Endothelial cell of umbilical vein (primary cell): ENCODE results near the gene DMXL1. TPM values are rescaled to one million over a fixed set of nuclear protein-coding genes. Genes with fewer than 3 reads are reported as not detected.

ENCODE experiments used
- BruUV-seq: library from RNA; stranded (reverse); fragments of 400-500 nt; replicated peaks from 2 replicates; lab custom pipeline; 2021; lab: Mats Ljungman, UMichigan
- CTCF ChIA-PET: fragments of 300-600, 350-600 bp; sonication (Branson Sonifier 250); formaldehyde crosslinking; loops from one replicate; lab custom pipeline; 2021; ENCODE audit warnings: antibody characterized with exemption, inconsistent platforms; lab: Charles Lee
- POLR2A ChIA-PET: fragments of 300-600, 350-600 bp; sonication (Branson Sonifier 250); formaldehyde crosslinking; loops from one replicate; lab custom pipeline; 2021; ENCODE audit warnings: antibody characterized with exemption, inconsistent platforms; lab: Charles Lee
- DNase-seq: peaks from one replicate; pipeline ENCODE4 v3.0.0-alpha.2; 2011; ENCODE audit warnings: low read depth, low spot score
- FAIRE-seq: peaks from 2 replicates; lab custom pipeline; 2011; peaks lifted over from hg19 to GRCh38; lab: Jason Lieb, UNC
- H2AFZ ChIP-seq: 2 replicates; pipeline ENCODE4 v1.6.0; 2012; ENCODE audit warnings: low read depth, low read length, control low read depth, inconsistent platforms
- H3K27ac ChIP-seq: 2 replicates; pipeline ENCODE4 v1.5.1; 2011; ENCODE audit warnings: low read depth, mild to moderate bottlenecking, control low read depth, low read length, moderate library complexity; ENCODE audit not compliant: insufficient read depth
- H3K27me3 ChIP-seq, 2 experiments: 2 replicates each; pipeline versions ENCODE4 v1.6.0 to v1.6.1; 2011; ENCODE audit warnings: low read length in 2 of 2, mixed read lengths in 1 of 2; ENCODE audit not compliant: control insufficient read depth in 2 of 2, insufficient read depth in 2 of 2
- H3K36me3 ChIP-seq, 2 experiments: 2 replicates in 1 of 2; 3 replicates in 1 of 2; pipeline ENCODE4 v1.5.1; 2011; ENCODE audit warnings: low read length in 2 of 2, mild to moderate bottlenecking in 1 of 2, moderate library complexity in 1 of 2; ENCODE audit not compliant: control insufficient read depth in 2 of 2, insufficient read depth in 2 of 2; ENCODE audit errors: extremely low read depth in 1 of 2
- H3K4me1 ChIP-seq: 3 replicates; pipeline ENCODE4 v1.5.1; 2011; ENCODE audit warnings: mild to moderate bottlenecking, low read length; ENCODE audit not compliant: control insufficient read depth, insufficient read depth; ENCODE audit errors: extremely low read depth
- H3K4me2 ChIP-seq: 2 replicates; pipeline ENCODE4 v1.6.1; 2011; ENCODE audit warnings: low read length, control low read depth, mixed read lengths; ENCODE audit not compliant: insufficient read depth
- H3K4me3 ChIP-seq, 3 experiments: fragments of 200-600 bp in 1 of 3; sonication (generic), shearing (Covaris generic) in 1 of 3; replicated peaks in 1 of 3; 2 replicates each; pipeline ENCODE4 v1.5.1; 2011 to 2016; ENCODE audit warnings: control low read depth in 3 of 3, low read length in 3 of 3, mild to moderate bottlenecking in 2 of 3, inconsistent platforms in 1 of 3, low read depth in 1 of 3, moderate library complexity in 1 of 3; ENCODE audit not compliant: insufficient read depth in 1 of 3
- H3K79me2 ChIP-seq: 2 replicates; pipeline ENCODE4 v1.6.0; 2012; ENCODE audit warnings: low read length, inconsistent platforms; ENCODE audit not compliant: control insufficient read depth, insufficient read depth
- H3K9ac ChIP-seq: replicated peaks from 2 replicates; pipeline ENCODE3; 2011; ENCODE audit warnings: low read length, control low read depth; ENCODE audit not compliant: insufficient read depth; ENCODE audit errors: extremely low read depth
- H3K9me1 ChIP-seq: replicated peaks from 3 replicates; pipeline ENCODE4 v1.6.0; 2011; ENCODE audit warnings: mild to moderate bottlenecking, low read length; ENCODE audit not compliant: control insufficient read depth, insufficient read depth; ENCODE audit errors: extremely low read depth
- H3K9me3 ChIP-seq: replicated peaks from 2 replicates; pipeline ENCODE4 v1.5.1; 2012; ENCODE audit warnings: low read length, inconsistent platforms; ENCODE audit not compliant: control insufficient read depth, insufficient read depth
- H4K20me1 ChIP-seq: replicated peaks from 2 replicates; pipeline ENCODE3; 2011; ENCODE audit warnings: mild to moderate bottlenecking, low read length; ENCODE audit not compliant: control insufficient read depth, insufficient read depth; ENCODE audit errors: extremely low read depth
- CTCF ChIP-seq, 2 donors: IDR thresholded peaks; 1 replicate in 1 of 2; 2 replicates in 1 of 2; pipeline ENCODE4 v1.5.1; 2011; ENCODE audit warnings: low read length in 2 of 2, mild to moderate bottlenecking in 2 of 2, moderate library complexity in 2 of 2, control low read depth in 1 of 2, inconsistent platforms in 1 of 2, low read depth in 1 of 2; ENCODE audit not compliant: insufficient read depth in 1 of 2; ENCODE audit errors: extremely low read depth in 1 of 2
- EZH2 ChIP-seq: IDR thresholded peaks from 2 replicates; pipeline ENCODE4 v1.6.1; 2012; ENCODE audit warnings: borderline replicate concordance, low read depth, mild to moderate bottlenecking, moderate library complexity, low read length, inconsistent platforms; ENCODE audit not compliant: severe bottlenecking
- GATA2 ChIP-seq: IDR thresholded peaks from 2 replicates; pipeline ENCODE4 v1.7.0; 2011; ENCODE audit warnings: low read depth, mild to moderate bottlenecking, moderate library complexity, mixed read lengths, low read length; ENCODE audit not compliant: insufficient read length, insufficient read depth
- JUN ChIP-seq: IDR thresholded peaks from 2 replicates; pipeline ENCODE4 v1.6.1; 2011; ENCODE audit warnings: borderline replicate concordance, low read depth; ENCODE audit not compliant: insufficient read length, insufficient read depth
- MAX ChIP-seq: IDR thresholded peaks from 2 replicates; pipeline ENCODE4 v1.6.1; 2011; ENCODE audit not compliant: insufficient read depth, insufficient read length
- MYC ChIP-seq: IDR thresholded peaks from one replicate; pipeline ENCODE4 v1.6.1; 2011; ENCODE audit warnings: mild to moderate bottlenecking, low read depth, low read length
- POLR2A ChIP-seq: IDR thresholded peaks from 2 replicates; pipeline ENCODE4 v1.6.1; 2012; ENCODE audit warnings: low read depth, mild to moderate bottlenecking, control low read depth, low read length
- dilution Hi-C: fragments of 300-500 bp; cut with MboI; formaldehyde crosslinking; loops from one replicate; pipeline ENCODE4 v1.15.0; 2019; ENCODE audit warnings: low sequenced_read_pairs; ENCODE audit not compliant: extremely low pct_ligation_motif_present
- intact Hi-C: fragments of 100-400 bp; cut with micrococcal nuclease; formaldehyde crosslinking; loops from one replicate; pipeline ENCODE4 v1.10.0; 2022
- polyA plus RNA-seq, 4 experiments: library from polyadenylated mRNA; depleted of rRNA in 3 of 4; stranded (reverse) in 3 of 4; unstranded in 1 of 4; fragments of >200 nt; gene quantifications; 2 replicates each; pipeline versions ENCODE4 v1.2.1 to v1.2.3, GENCODE V29; 2011 to 2012; ENCODE audit warnings: missing spikeins in 1 of 4
- total RNA-seq: library from RNA; stranded (reverse); gene quantifications from 2 replicates; pipeline ENCODE4 v1.2.3, GENCODE V29; 2021

DMXL1 gene
- total and polyA plus RNA-seq, 2 donors (not counting 3 experiments of a cell fraction or from before 2014, with no cell fraction given): 5.4 to 24.7 TPM

GRCh38 chr5:119212026-119212425, 141.1 kb downstream of the DMXL1 start:
- no TSS peak for BruUV-seq
- Histone ChIP-seq H3K9ac (no peak overlapping the region), H3K9me1 (no peaks in the 10 kb centered on the region), H3K9me3 (no peaks in the 10 kb centered on the region), H3K36me3 (no peaks in the 10 kb centered on the region), H3K4me1 (no peaks in the 10 kb centered on the region), H3K79me2 (no peaks in the 10 kb centered on the region), H3K27me3 (no peaks in the 10 kb centered on the region), H3K27ac (no peak overlapping the region), H3K4me2 (no peak overlapping the region), H2AFZ (no peak overlapping the region), H4K20me1 (no peaks in the 10 kb centered on the region), H3K4me3 (no peak overlapping the region)
- intact Hi-C loops (no loop called here), dilution Hi-C loops (no loop called here)
- ChIA-PET CTCF (interaction anchor here (1.0 kb wide), 1 partner anchor 43 kb away, joined by 3 read pairs; no protein-coding TSS in a partner anchor), POLR2A (no interaction called here)
- TF ChIP-seq EZH2 (no peak), POLR2A (no peak), MYC (no peak), GATA2 (no peak)
- FAIRE-seq (no peak), DNase-seq (no peak)

GRCh38 chr5:119212676-119213075, 141.8 kb downstream of the DMXL1 start:
- Histone ChIP-seq H3K36me3 (no peaks in the 10 kb centered on the region), H2AFZ (no peak overlapping the region), H3K27ac (no peak overlapping the region), H3K9me3 (no peaks in the 10 kb centered on the region), H3K27me3 (no peaks in the 10 kb centered on the region), H3K4me2 (no peak overlapping the region), H3K79me2 (no peaks in the 10 kb centered on the region), H3K4me1 (no peaks in the 10 kb centered on the region), H3K9me1 (no peaks in the 10 kb centered on the region), H4K20me1 (no peaks in the 10 kb centered on the region), H3K9ac (no peak overlapping the region), H3K4me3 (no peak overlapping the region)
- BruUV-seq: no TSS peak
- FAIRE-seq (no peak), DNase-seq (no peak)
- intact Hi-C loops (no loop called here), dilution Hi-C loops (no loop called here)
- no peak for TF ChIP-seq JUN
- no peak for TF ChIP-seq EZH2
- TF ChIP-seq MAX: no peak
- no peak for TF ChIP-seq CTCF (IDR thresholded peaks at IDR 0.05; ENCODE audit: extremely low read depth in 1 of 2, insufficient read depth in 1 of 2, low read depth in 1 of 2, low read length in 2 of 2)
- no peak for TF ChIP-seq MYC
- TF ChIP-seq POLR2A: no peak
- POLR2A ChIA-PET: no interaction called here
- CTCF ChIA-PET: interaction anchor here (1.0 kb wide), 1 partner anchor 44 kb away, joined by 3 read pairs; no protein-coding TSS in a partner anchor
